ENCODE data around the gene TPH2.

Gene TPH2

DNA sequence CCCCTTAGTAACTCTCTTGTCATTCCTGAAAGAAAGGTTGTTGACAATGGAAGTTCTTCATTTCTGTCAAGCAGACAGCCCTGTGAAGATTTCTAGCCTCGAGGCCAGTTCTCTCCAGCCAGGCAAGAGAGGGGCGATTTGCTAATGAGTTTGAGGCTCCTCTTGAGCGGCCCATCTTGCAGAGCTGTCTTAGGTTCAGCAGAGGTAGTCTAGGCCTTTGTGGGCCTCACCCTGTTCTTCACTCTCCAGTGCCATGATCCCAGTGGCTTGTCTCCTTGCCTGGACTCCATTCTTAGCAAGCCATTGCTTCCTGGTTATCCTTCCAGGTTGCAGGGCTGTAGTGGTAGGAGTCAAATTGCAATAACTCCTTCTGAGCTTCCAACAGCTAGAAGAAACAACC, 9.7 kb downstream of the TPH2 start:
- Histone ChIP-seq H3K9me3 (ENCODE audit: control insufficient read depth, low read length) (no peaks in the 10 kb centered on the region), H3K4me1 (no peaks in the 10 kb centered on the region), H3K27ac (no peak overlapping the region), H2AFZ (no peak overlapping the region), H3K27me3 (ENCODE audit: control insufficient read depth, insufficient read depth, low read length) (no peaks in the 10 kb centered on the region), H3K36me3 (ENCODE audit: control insufficient read depth, insufficient read depth, low read length) (no peaks in the 10 kb centered on the region), H3K9ac (no peak overlapping the region), H3K79me2 (no peaks in the 10 kb centered on the region), H3K4me2 (ENCODE audit: low read length) (no peak overlapping the region), H3K4me3 (ENCODE audit: low read depth, low read length) (no peak overlapping the region)
- TF ChIP-seq, protein P1, sequence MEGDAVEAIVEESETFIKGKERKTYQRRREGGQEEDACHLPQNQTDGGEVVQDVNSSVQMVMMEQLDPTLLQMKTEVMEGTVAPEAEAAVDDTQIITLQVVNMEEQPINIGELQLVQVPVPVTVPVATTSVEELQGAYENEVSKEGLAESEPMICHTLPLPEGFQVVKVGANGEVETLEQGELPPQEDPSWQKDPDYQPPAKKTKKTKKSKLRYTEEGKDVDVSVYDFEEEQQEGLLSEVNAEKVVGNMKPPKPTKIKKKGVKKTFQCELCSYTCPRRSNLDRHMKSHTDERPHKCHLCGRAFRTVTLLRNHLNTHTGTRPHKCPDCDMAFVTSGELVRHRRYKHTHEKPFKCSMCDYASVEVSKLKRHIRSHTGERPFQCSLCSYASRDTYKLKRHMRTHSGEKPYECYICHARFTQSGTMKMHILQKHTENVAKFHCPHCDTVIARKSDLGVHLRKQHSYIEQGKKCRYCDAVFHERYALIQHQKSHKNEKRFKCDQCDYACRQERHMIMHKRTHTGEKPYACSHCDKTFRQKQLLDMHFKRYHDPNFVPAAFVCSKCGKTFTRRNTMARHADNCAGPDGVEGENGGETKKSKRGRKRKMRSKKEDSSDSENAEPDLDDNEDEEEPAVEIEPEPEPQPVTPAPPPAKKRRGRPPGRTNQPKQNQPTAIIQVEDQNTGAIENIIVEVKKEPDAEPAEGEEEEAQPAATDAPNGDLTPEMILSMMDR (IDR thresholded peaks at IDR 0.05), result no peak

- TF ChIP-seq, protein P1 (IDR thresholded peaks at IDR 0.05), result no peak
Measured at GRCh38 chr12:71949646-71950045, 11.0 kb downstream of the TPH2 start.

GRCh38 chr12:71950404-71950803, 11.8 kb downstream of the TPH2 start:
- Histone ChIP-seq H3K4me2 (ENCODE audit: low read length) (no peak overlapping the region), H3K27me3 (ENCODE audit: control insufficient read depth, insufficient read depth, low read length) (no peaks in the 10 kb centered on the region), H3K9me3 (ENCODE audit: control insufficient read depth, low read length) (peaks cover 3% of the 10 kb centered on the region), H3K4me3 (ENCODE audit: low read depth, low read length) (no peak overlapping the region), H3K9ac (no peak overlapping the region), H3K36me3 (ENCODE audit: control insufficient read depth, insufficient read depth, low read length) (no peaks in the 10 kb centered on the region), H3K4me1 (no peaks in the 10 kb centered on the region), H3K27ac (no peak overlapping the region), H3K79me2 (no peaks in the 10 kb centered on the region), H2AFZ (no peak overlapping the region)
- TF ChIP-seq, protein P1 (IDR thresholded peaks at IDR 0.05), result no peak

More at GRCh38 chr12:71949646-71950045, 11.0 kb downstream of the TPH2 start:
- Histone ChIP-seq H3K27me3 (ENCODE audit: control insufficient read depth, insufficient read depth, low read length) (no peaks in the 10 kb centered on the region), H3K4me1 (no peaks in the 10 kb centered on the region), H3K27ac (no peak overlapping the region), H3K4me2 (ENCODE audit: low read length) (no peak overlapping the region), H3K36me3 (ENCODE audit: control insufficient read depth, insufficient read depth, low read length) (no peaks in the 10 kb centered on the region), H3K4me3 (ENCODE audit: low read depth, low read length) (no peak overlapping the region), H3K9me3 (ENCODE audit: control insufficient read depth, low read length) (peaks cover 3% of the 10 kb centered on the region), H3K79me2 (no peaks in the 10 kb centered on the region), H2AFZ (no peak overlapping the region), H3K9ac (no peak overlapping the region)

GRCh38 chr12:71950819-71951218, 12.2 kb downstream of the TPH2 start:
- no peak overlapping the region for H3K4me2 ChIP-seq (ENCODE audit: low read length)
- no peak overlapping the region for H2AFZ ChIP-seq
- no peak overlapping the region for H3K27ac ChIP-seq

More at GRCh38 chr12:71950819-71951218, 12.2 kb downstream of the TPH2 start:
- Histone ChIP-seq H3K4me3 (ENCODE audit: low read depth, low read length) (no peak overlapping the region), H3K36me3 (ENCODE audit: control insufficient read depth, insufficient read depth, low read length) (no peaks in the 10 kb centered on the region), H3K4me1 (no peaks in the 10 kb centered on the region), H3K9ac (no peak overlapping the region), H3K9me3 (ENCODE audit: control insufficient read depth, low read length) (peaks cover 3% of the 10 kb centered on the region), H3K79me2 (no peaks in the 10 kb centered on the region), H3K27me3 (ENCODE audit: control insufficient read depth, insufficient read depth, low read length) (no peaks in the 10 kb centered on the region)
- TF ChIP-seq, protein P1 (IDR thresholded peaks at IDR 0.05), result no peak

All from parathyroid adenoma (tissue), 2 donors.